ENCODE results near the gene IL22RA1. TPM values are rescaled to one million over a fixed set of nuclear protein-coding genes. Genes with fewer than 3 reads are reported as not detected.

IL22RA1 gene
- total and polyA plus RNA-seq, 2 of the 8 experiments (the other 6 are each of a cell fraction or from before 2014, with no cell fraction given), result 0.17 to 0.32 TPM

GRCh38 chr1:24178407-24178806, 35.5 kb upstream of the IL22RA1 start:
- no peaks in the 10 kb centered on the region for H4K20me1 ChIP-seq (replicated peaks in 1 of 2; ENCODE audit: control insufficient read depth in 1 of 2, insufficient read depth in 2 of 2, low read length in 2 of 2)
- peaks cover 0 to 8% (median 1%) of the 10 kb centered on the region in 4 experiments; a peak in 2 of 8 replicates for H3K36me3 ChIP-seq (ENCODE audit: control insufficient read depth in 2 of 4, insufficient read depth in 4 of 4, low read length in 3 of 4)
- no peak overlapping the region for H3K27ac ChIP-seq (ENCODE audit: low read depth, low read length)
- H2BK5ac ChIP-seq (ENCODE audit: low read depth, low read length), result no peak overlapping the region
- H2BK120ac ChIP-seq (replicated peaks; ENCODE audit: low read depth, low read length), result no peak overlapping the region
- H3K9ac ChIP-seq (replicated peaks in 1 of 4; ENCODE audit: extremely low read depth in 1 of 4, low read depth in 3 of 4, low read length in 3 of 4), result no peak overlapping the region
- WGBS, 2 experiments (ENCODE audit: extremely low coverage in 1 of 2, insufficient coverage in 1 of 2, insufficient read length in 1 of 2, insufficient replicate concordance in 2 of 2, low coverage in 1 of 2, low lambda C conversion rate in 2 of 2, missing lambda C conversion rate in 1 of 2), result 96% methylated on average over 3 of the region's 3 CpGs; no CpG with 5 or more reads in 1 of the 2 experiments
- ChIA-PET CTCF (ENCODE audit: partially characterized antibody) (interaction anchor here (0.7 to 1.7 kb wide), 6 partner anchors 9 to 237 kb away, joined by 3 to 9 read pairs (median 3); partner anchors contain the start of gene NIPAL3), POLR2A (ENCODE audit: partially characterized antibody) (interaction anchor here (0.8 to 2.1 kb wide), 2 partner anchors 9 to 16 kb away, joined by 3 to 6 read pairs; partner anchors contain the start of gene IFNLR1)
- no peaks in the 10 kb centered on the region for H3K23me2 ChIP-seq (ENCODE audit: low read depth, low read length)
- TF ChIP-seq, protein P1, sequence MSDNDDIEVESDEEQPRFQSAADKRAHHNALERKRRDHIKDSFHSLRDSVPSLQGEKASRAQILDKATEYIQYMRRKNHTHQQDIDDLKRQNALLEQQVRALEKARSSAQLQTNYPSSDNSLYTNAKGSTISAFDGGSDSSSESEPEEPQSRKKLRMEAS (IDR thresholded peaks at IDR 0.05), result no peak
- TF ChIP-seq YY1 (IDR thresholded peaks at IDR 0.05; ENCODE audit: low read depth, low read length), result no peak
- TF ChIP-seq NANOG (IDR thresholded peaks at IDR 0.05; ENCODE audit: insufficient read depth, low read depth, low read length, poor library complexity, severe bottlenecking), result no peak
- TF ChIP-seq TEAD4 (IDR thresholded peaks at IDR 0.05; ENCODE audit: low read depth, low read length), result no peak
- no peak for TF ChIP-seq KDM1A (IDR thresholded peaks at IDR 0.05; ENCODE audit: borderline replicate concordance, low read length)
- TF ChIP-seq BRCA1 (IDR thresholded peaks at IDR 0.05; ENCODE audit: low read depth, low read length), result no peak
- TF ChIP-seq BCL11A (IDR thresholded peaks at IDR 0.05; ENCODE audit: low read depth in 2 of 2, low read length in 2 of 2), result no peak
- TF ChIP-seq EP300 (IDR thresholded peaks at IDR 0.05; ENCODE audit: borderline replicate concordance in 1 of 2, low read depth in 2 of 2, low read length in 2 of 2), result no peak
- TF ChIP-seq PHF8 (conservative IDR thresholded peaks at IDR 0.05; ENCODE audit: low read depth, low read length), result no peak
- H3K79me1 ChIP-seq (ENCODE audit: low read depth, low read length), result no peaks in the 10 kb centered on the region
- H3K9me3 ChIP-seq (ENCODE audit: insufficient read depth in 2 of 2, low read depth in 1 of 2, low read length in 1 of 2), result no peaks in the 10 kb centered on the region
- no peak overlapping the region for H4K5ac ChIP-seq (ENCODE audit: insufficient read length, low read depth, low read length)
- no peak for DNase-seq (ENCODE audit: low read depth in 1 of 2, low spot score in 2 of 2)
- no peak overlapping the region for H2AFZ ChIP-seq (ENCODE audit: low read length)
- no peak overlapping the region for H3K4ac ChIP-seq (replicated peaks; ENCODE audit: insufficient read length, low read depth, low read length)
- H3K23ac ChIP-seq (ENCODE audit: insufficient read length), result no peak overlapping the region
- H3K79me2 ChIP-seq (ENCODE audit: control insufficient read depth in 1 of 2, insufficient read depth in 2 of 2, low read length in 2 of 2), result no peaks in the 10 kb centered on the region
- no peak overlapping the region for H2BK20ac ChIP-seq (ENCODE audit: low read length)
- H2BK12ac ChIP-seq (ENCODE audit: low read depth, low read length), result no peak overlapping the region
- no peaks in the 10 kb centered on the region; a peak in 1 of 7 replicates for H3K27me3 ChIP-seq (replicated peaks in 1 of 4; ENCODE audit: control insufficient read depth in 3 of 4, extremely low read depth in 1 of 4, insufficient read depth in 3 of 4, low read length in 3 of 4)
- peaks cover 0 to 3% (median 0%) of the 10 kb centered on the region in 4 experiments; a peak in 2 of 7 replicates for H3K4me1 ChIP-seq (replicated peaks in 1 of 4; ENCODE audit: control insufficient read depth in 3 of 4, insufficient read depth in 4 of 4, low read length in 3 of 4)
- no peak overlapping the region for H2BK15ac ChIP-seq (ENCODE audit: low read length)
- no peak for FAIRE-seq
- H3K4me2 ChIP-seq (ENCODE audit: insufficient read depth in 1 of 2, low read depth in 2 of 2, low read length in 2 of 2), result no peak overlapping the region
- H3K14ac ChIP-seq (ENCODE audit: insufficient read length), result no peak overlapping the region
- H2AK5ac ChIP-seq (ENCODE audit: low read depth, low read length), result no peak overlapping the region
- H3K18ac ChIP-seq (ENCODE audit: extremely low read depth, low read length), result no peak overlapping the region
- H4K91ac ChIP-seq (replicated peaks; ENCODE audit: insufficient read length, low read length), result no peak overlapping the region
- no peak overlapping the region for H4K8ac ChIP-seq (ENCODE audit: extremely low read depth, insufficient read depth, low read length)
- H3K4me3 ChIP-seq (ENCODE audit: extremely low read depth in 1 of 4, insufficient read depth in 2 of 4, low read depth in 3 of 4, low read length in 4 of 4), result no peak overlapping the region
- no peak overlapping the region for H3K56ac ChIP-seq (replicated peaks; ENCODE audit: insufficient read length, low read depth, low read length)
